A172 (cell line): ENCODE data around the gene SEZ6L. TPM values are rescaled to one million over a fixed set of nuclear protein-coding genes. Genes with fewer than 3 reads are reported as not detected.

Experiments used
- DNase-seq: peaks from one replicate; pipeline ENCODE4 v3.0.0-alpha.2; 2015; ENCODE audit warnings: low spot score
- total RNA-seq: library from RNA; depleted of rRNA; stranded (reverse); fragments of >200 nt; shearing (Covaris generic); gene quantifications from 2 replicates; pipeline ENCODE4 v1.2.3, GENCODE V29; 2014

The SEZ6L gene
- total RNA-seq, 1 experiment from 2014 or later, result not detected

DNA sequence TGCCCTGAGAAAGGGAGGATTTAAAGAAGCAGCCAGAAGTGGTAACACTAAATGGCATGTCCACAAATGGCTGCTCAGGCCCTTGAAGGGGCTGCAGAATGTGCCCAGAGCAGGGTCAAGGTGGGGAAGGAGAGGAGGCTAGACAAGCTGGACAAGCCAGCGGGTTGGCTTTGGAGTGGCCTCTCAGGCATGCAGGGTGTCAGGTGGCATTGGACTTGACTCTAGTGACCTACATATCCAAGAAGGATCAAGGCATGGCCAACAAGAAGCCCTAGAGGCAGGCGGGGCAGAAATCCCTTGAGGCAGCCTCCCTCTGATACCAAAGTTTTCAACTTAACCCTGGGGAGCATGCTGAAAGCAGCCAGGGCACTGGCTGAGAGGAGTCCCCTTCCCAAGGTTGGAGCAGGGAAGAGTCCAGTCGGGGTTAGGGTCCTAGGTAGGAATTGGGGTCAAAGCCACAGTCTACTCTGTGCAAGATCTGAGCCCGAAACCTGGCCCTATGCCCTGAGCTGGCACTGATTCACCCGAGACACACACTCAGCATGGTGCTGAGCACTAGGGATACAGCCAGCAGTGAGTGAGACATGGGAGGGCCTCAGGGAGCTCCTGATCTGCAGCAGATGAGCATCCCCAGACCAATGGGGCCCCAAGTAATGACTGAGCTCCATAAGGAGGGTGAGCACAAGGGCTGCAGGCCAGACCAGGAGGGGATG is 164.0 kb downstream of the SEZ6L start:
- no peak for DNase-seq

DNA sequence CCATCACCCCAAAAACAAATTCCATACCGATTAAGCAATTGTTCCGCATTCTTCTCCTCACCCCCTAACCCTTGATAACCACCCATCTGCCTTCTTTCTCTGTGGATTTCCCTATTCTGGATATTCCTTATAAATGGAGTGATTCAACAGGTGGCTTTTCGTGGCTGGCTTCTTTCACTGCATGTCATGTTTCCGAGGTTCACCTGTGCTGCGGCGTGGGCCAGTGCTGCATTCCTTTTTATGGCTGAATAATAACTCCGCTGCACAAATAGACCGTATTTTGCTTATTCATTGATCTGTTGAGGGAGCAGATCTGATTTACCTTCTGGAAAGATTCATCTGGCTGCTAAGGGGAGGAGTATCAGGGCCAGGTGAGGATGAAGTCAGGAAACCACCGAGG is 165.0 kb downstream of the SEZ6L start:
- no peak for DNase-seq

DNA sequence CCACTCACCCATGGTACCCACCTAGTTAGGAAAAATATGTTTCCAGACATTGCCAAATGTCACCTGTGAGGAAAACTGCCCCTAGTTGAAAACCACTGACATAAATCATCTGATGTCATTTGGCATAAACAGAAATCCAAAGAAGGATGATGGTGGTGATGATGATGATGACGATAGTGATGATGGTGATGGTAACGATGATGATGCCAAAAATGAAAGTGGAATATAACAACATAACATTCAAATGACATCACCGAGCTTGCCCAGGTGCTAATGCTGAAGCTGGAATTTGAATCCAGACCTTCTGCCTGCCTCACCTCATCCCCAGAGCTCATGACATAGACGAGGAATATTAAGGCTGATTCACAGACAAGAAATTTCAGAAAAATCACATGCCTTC is 167.5 kb downstream of the SEZ6L start:
- DNase-seq, result no peak

DNA sequence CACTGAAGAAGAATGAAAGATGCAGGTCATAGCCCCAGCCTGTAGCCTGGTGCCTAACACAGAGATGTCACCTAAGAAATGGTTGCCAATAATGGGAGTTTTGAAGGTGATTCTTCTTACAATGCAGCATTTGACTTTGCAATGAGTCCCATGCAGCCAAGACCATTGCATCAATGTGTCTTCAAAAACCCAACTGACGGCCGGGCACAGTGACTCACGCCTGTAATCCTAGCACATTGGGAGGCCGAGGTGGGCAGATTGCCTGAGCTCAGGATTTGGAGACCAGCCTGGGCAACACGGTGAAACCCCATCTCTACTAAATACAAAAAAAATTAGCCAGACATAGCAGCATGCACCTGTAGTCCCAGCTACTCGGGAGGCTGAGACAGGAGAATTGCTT is 170.5 kb downstream of the SEZ6L start:
- no peak for DNase-seq

DNA sequence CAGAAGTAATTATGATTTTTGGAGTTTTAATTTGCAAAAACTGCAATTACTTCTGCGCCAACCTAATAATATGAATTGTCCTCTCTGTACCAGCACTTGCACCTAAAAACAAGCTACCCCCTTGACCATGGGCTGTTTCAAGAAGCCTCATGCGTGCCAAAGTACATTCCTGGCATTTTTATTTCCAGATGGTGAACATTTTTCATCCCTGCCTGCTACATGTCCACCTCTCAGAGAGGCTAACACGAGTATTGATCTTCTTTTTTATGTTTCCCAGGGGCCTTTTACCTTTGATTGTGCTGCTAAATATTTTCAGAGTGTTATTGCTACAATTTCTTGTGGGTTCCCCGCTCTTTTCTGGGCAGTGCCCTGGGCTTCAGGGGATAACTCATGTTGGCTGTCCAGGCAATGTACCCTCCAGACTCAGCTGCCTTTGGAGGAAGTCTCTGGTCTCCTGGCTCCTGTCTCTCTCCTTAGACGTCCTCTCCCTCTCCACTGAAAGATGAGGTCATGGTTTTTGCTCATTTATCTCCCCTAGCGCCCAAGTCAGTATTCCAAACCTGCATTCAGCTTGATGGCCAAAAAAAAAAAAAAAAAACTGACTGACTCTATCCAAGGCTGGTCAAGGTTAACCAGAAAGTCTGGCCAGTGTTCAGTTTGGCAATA is 173.6 kb downstream of the SEZ6L start:
- DNase-seq, result no peak

GRCh38 chr22:26345496-26345895 is 176.2 kb downstream of the SEZ6L start:
- no peak for DNase-seq

GRCh38 chr22:26348810-26349526 is 179.7 kb downstream of the SEZ6L start:
- no peak for DNase-seq

DNA sequence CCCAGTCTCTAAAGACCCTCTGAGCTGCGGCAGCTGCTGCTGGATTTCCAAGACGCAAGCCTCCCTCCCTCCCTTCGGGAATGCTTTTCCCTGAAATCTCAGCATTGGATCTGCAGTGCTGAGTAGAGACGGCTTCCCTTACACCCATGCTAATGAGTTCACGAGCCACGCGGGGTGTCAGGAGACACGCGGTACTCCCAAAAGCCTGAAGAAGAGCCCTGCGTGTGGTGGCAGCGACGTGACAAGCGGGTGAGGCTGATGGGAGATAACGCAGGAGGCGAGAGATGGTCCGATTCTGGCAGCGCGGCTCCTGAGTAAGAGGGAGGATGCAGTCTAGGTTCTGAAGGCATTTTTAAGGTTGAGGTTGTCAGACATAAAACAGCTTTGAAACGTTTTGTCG is 185.4 kb downstream of the SEZ6L start:
- DNase-seq, result no peak

GRCh38 chr22:26357281-26357680 is 188.0 kb downstream of the SEZ6L start:
- no peak for DNase-seq

- no peak for DNase-seq
Observed at GRCh38 chr22:26357813-26358212, 188.6 kb downstream of the SEZ6L start.

- no peak for DNase-seq
Observed at GRCh38 chr22:26359156-26359555, 189.9 kb downstream of the SEZ6L start.

- DNase-seq, result peak; percentile 58
Observed at GRCh38 chr22:26360169-26360885, 191.1 kb downstream of the SEZ6L start.

DNA sequence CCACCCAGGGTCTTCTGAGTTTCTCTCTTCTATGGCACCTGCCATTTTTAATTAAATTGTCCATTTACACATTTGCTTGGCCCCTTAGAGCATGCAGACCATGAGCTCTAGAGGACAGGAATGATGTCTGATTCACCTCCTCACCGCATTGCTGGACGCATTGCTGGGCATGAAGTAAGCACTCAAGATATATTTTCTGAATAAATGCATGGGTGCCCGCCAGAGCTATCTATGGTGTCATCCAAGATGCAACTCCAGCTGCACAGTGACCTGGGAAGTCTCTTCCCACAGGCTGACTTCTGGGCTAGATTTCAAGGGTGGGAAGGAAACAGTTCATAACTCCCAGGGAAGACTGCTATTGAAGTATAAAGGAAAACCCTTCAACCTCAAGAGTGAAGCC is 193.2 kb downstream of the SEZ6L start:
- DNase-seq, result peak; percentile 22

DNA sequence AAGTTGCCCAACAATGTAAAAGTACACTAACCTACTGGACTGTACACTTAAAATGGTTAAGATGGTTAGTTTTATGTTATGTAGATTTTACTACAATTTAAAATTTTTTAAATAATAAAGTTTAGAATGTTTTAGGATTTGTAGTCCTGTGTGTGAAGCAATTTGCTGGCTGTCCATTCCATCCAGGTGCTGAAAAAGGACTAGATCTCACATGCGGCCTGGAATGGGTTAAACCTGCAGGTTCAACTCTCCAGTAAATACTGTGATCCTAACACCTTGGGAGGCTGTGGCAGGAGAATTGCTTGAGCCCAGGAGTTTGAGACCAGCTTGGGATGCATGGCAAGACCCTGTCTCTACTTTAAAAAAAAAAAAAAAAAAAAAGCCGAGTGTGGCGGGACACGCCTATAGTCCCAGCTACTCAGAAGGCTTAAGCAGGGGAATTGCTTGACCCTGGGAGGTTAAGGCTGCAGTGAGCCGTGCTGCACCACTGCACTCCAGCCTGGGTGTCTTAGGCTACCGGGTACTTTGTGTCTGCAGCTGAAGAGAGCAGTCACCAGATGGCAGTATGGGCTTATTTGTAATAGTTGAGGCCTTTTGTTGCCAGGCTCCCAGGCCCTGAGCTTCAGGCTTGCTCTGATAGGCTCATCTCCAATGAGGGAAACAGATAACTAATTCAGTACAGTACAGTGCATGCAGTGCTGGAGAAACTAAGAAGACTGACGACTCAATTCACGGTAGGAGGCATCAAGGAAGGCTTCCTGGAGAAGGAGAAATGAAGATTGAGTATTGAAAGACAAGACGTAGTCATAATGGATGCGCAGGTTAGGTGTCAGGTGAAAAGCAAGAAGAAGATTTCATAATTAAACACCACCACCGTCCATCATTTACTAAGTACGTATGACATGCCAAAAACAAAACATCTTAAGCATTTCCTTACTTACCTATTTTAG is 195.1 kb downstream of the SEZ6L start:
- DNase-seq, result peak; percentile 77

GRCh38 chr22:26367402-26368245 is 198.4 kb downstream of the SEZ6L start:
- peak; percentile 21 for DNase-seq

DNA sequence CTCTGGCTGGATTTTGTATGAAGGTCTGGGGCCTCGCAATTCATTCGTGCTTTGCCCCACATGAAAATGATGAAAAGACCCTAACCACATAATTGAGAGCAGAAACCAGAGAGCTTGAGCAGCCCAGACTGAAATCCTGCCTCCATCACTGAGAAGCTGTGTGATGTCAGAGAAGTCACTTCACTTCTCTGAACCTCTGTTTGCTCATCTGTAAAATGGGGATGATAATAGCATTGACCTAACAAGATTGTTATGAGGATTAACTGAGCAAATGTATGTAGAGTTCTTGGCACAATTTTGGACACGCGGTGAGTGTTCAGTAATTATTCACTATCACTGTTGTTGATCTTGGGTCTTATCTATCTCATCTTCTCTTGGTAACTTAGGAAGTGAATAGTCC is 203.6 kb downstream of the SEZ6L start:
- no peak for DNase-seq

DNA sequence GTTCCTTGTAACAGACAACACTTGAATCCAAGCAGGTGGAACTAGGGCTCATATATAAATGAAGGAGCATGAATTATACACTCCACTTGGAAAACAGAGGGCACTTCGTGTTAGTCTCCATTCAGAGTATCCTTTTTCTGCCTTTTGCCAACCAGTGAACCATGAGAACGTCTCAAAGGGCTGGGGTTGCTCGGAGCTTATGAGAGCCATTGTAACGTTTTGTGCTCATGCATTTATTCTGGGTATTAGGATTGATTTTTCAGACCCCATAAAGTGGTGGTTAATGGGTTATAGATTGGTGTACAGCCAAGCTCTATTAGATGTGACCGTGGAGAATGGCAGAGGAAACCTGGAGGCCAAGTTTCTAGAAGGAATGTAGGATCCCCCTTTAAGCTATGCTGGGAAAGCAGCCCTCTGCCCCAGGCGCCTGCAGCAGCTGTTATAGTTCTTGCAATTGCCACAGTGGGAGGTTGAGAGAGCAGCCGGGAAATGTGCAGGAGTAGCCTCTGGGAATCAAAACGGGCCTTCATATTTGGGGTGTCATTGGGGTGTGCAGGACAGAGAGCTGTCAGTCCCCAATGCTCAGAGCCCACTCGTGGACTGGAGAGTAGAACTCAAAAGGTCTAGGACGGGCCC is 205.2 kb downstream of the SEZ6L start:
- no peak for DNase-seq

- DNase-seq, result no peak
Observed at GRCh38 chr22:26377170-26377830, 208.0 kb downstream of the SEZ6L start.
